Sigmoid colon (tissue), 4 donors: ENCODE measurements around the gene SLC26A9.

Experiments used
- EP300 ChIP-seq, 4 donors: sonication (generic); formaldehyde crosslinking; IDR thresholded peaks; one replicate each; pipeline ENCODE4 v1.6.1; 2017; ENCODE audit warnings: antibody characterized with exemption in 4 of 4
- POLR2A ChIP-seq, 2 donors: fragments of 450-650 bp; IDR thresholded peaks; one replicate each; pipeline ENCODE4 v1.6.1; 2016; ENCODE audit warnings: antibody characterized with exemption in 2 of 2, mild to moderate bottlenecking in 2 of 2, moderate library complexity in 2 of 2
- POLR2AphosphoS5 ChIP-seq, 4 donors: sonication (generic); formaldehyde crosslinking; IDR thresholded peaks; one replicate each; pipeline ENCODE4 v1.6.1; 2017; ENCODE audit warnings: antibody characterized with exemption in 4 of 4
- TF ChIP-seq, protein P1 (sequence below), 4 experiments: fragments of 450-650 bp in 3 of 4; fragments of 200-600 bp in 1 of 4; IDR thresholded peaks; one replicate each; pipeline ENCODE4 v1.5.1; 2016 to 2019; ENCODE audit warnings: antibody characterized with exemption in 4 of 4, mild to moderate bottlenecking in 3 of 4, moderate library complexity in 2 of 4

DNA sequence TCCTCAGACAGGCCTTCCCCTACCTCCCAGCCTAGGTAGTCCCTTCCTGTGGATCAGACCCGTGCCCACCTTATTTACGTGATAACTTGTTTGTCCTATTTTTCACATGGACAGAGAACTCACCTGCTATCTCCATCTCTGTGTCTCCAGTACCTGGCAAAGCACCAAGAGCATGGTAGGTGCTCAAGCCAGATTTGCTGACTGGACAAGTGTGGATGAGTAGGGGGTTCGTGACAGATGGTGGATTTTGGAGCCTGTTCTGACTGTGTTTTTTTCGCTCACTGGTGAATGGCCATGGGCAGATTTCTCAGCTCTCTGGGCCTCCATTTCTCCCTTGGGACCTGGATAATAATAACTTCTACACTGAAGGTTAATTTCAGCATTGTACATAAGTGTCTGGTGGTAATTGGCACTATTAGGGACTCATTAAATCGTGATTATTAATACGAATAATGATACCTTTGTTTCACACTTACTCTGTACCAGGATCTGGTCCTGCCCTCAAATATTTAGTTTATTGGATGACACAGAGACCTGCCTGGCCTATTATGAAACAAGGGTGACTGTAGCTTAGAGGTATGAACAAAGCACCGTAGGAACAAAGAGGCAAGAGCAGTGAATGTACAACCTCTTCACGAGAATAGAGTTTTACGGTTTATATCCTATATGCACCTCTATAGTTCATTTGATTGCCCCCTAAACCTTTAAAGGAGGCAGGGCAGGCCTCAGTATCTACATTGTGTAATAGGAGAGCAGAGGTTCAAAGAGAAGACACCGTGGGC is 24.5 kb upstream of the SLC26A9 start:
- TF ChIP-seq, protein P1, sequence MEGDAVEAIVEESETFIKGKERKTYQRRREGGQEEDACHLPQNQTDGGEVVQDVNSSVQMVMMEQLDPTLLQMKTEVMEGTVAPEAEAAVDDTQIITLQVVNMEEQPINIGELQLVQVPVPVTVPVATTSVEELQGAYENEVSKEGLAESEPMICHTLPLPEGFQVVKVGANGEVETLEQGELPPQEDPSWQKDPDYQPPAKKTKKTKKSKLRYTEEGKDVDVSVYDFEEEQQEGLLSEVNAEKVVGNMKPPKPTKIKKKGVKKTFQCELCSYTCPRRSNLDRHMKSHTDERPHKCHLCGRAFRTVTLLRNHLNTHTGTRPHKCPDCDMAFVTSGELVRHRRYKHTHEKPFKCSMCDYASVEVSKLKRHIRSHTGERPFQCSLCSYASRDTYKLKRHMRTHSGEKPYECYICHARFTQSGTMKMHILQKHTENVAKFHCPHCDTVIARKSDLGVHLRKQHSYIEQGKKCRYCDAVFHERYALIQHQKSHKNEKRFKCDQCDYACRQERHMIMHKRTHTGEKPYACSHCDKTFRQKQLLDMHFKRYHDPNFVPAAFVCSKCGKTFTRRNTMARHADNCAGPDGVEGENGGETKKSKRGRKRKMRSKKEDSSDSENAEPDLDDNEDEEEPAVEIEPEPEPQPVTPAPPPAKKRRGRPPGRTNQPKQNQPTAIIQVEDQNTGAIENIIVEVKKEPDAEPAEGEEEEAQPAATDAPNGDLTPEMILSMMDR (IDR thresholded peaks at IDR 0.05): no peak
- no peak for TF ChIP-seq EP300 (IDR thresholded peaks at IDR 0.05)
- no peak for TF ChIP-seq POLR2AphosphoS5 (IDR thresholded peaks at IDR 0.05)
- no peak for TF ChIP-seq POLR2A (IDR thresholded peaks at IDR 0.05)
